ENCODE measurements around the gene WAPL. TPM values are rescaled to one million over a fixed set of nuclear protein-coding genes. Genes with fewer than 3 reads are reported as not detected.
"Not testable (repeated sequence)": the region's sequence is repeated elsewhere in the genome, so short reads cannot be mapped to it uniquely, and the experiment has no call there.

Gene WAPL
- total RNA-seq, 1 donor from 2014 or later: 47.9 TPM

- peaks cover 4% of the 10 kb centered on the region for H3K4me1 Mint-ChIP-seq (ENCODE audit: low read depth)
- no peak for DNase-seq (ENCODE audit: low spot score, unreplicated experiment)
- H3K27ac Mint-ChIP-seq: no peak overlapping the region
- TF ChIP-seq CTCF (IDR thresholded peaks at IDR 0.05; ENCODE audit: unreplicated experiment): no peak
- H3K4me3 Mint-ChIP-seq (ENCODE audit: low read depth): no peak overlapping the region
- H3K9me3 Mint-ChIP-seq (ENCODE audit: low read depth): no peaks in the 10 kb centered on the region
- no peaks in the 10 kb centered on the region for H3K36me3 Mint-ChIP-seq (ENCODE audit: insufficient read depth)
- peaks cover 58% of the 10 kb centered on the region for H3K27me3 Mint-ChIP-seq
Measured at GRCh38 chr10:86391236-86391840, 130.3 kb downstream of the WAPL start.

GRCh38 chr10:86390337-86391120 is 131.1 kb downstream of the WAPL start:
- no peak overlapping the region for H3K27ac Mint-ChIP-seq
- TF ChIP-seq CTCF (IDR thresholded peaks at IDR 0.05; ENCODE audit: unreplicated experiment): no peak
- H3K4me1 Mint-ChIP-seq (ENCODE audit: low read depth): peaks cover 4% of the 10 kb centered on the region
- H3K9me3 Mint-ChIP-seq (ENCODE audit: low read depth): no peaks in the 10 kb centered on the region
- no peaks in the 10 kb centered on the region for H3K36me3 Mint-ChIP-seq (ENCODE audit: insufficient read depth)
- no peak overlapping the region for H3K4me3 Mint-ChIP-seq (ENCODE audit: low read depth)
- DNase-seq (ENCODE audit: low spot score, unreplicated experiment): no peak
- peaks cover 55% of the 10 kb centered on the region for H3K27me3 Mint-ChIP-seq

GRCh38 chr10:86389441-86390193 is 132.0 kb downstream of the WAPL start:
- DNase-seq (ENCODE audit: low spot score, unreplicated experiment): peak; percentile 52
- peak overlapping the region; percentile 63 for H3K4me3 Mint-ChIP-seq (ENCODE audit: low read depth)
- H3K36me3 Mint-ChIP-seq (ENCODE audit: insufficient read depth): no peaks in the 10 kb centered on the region
- peaks cover 61% of the 10 kb centered on the region for H3K27me3 Mint-ChIP-seq
- TF ChIP-seq CTCF (IDR thresholded peaks at IDR 0.05; ENCODE audit: unreplicated experiment): peak; percentile 15
- no peak overlapping the region for H3K27ac Mint-ChIP-seq
- peaks cover 4% of the 10 kb centered on the region for H3K4me1 Mint-ChIP-seq (ENCODE audit: low read depth)
- H3K9me3 Mint-ChIP-seq (ENCODE audit: low read depth): no peaks in the 10 kb centered on the region

GRCh38 chr10:86389109-86389440 is 132.5 kb downstream of the WAPL start:
- not testable (repeated sequence) for H3K27ac Mint-ChIP-seq; H3K36me3 Mint-ChIP-seq (ENCODE audit: insufficient read depth); H3K9me3 Mint-ChIP-seq (ENCODE audit: low read depth); H3K4me1 Mint-ChIP-seq (ENCODE audit: low read depth); DNase-seq (ENCODE audit: low spot score, unreplicated experiment)
- peak overlapping the region; percentile 63 for H3K4me3 Mint-ChIP-seq (ENCODE audit: low read depth)
- peaks cover 65% of the 10 kb centered on the region for H3K27me3 Mint-ChIP-seq

GRCh38 chr10:86388119-86388704 is 133.4 kb downstream of the WAPL start:
- no peak for TF ChIP-seq CTCF (IDR thresholded peaks at IDR 0.05; ENCODE audit: unreplicated experiment)
- Mint-ChIP-seq H3K36me3 (ENCODE audit: insufficient read depth) (no peaks in the 10 kb centered on the region), H3K27ac (no peak overlapping the region), H3K4me1 (ENCODE audit: low read depth) (peaks cover 4% of the 10 kb centered on the region), H3K27me3 (peaks cover 64% of the 10 kb centered on the region), H3K9me3 (ENCODE audit: low read depth) (no peaks in the 10 kb centered on the region), H3K4me3 (ENCODE audit: low read depth) (no peak overlapping the region)
- DNase-seq (ENCODE audit: low spot score, unreplicated experiment): no peak
